HG03439 (cell line): ENCODE data around the gene LDB2.

Experiments
- ATAC-seq: cut with Tn5 transposase; IDR thresholded peaks from one replicate; pipeline ENCODE4 v1.9.1; 2021; ENCODE audit warnings: mild to moderate bottlenecking, moderate library complexity; ENCODE audit not compliant: unreplicated experiment

Gene LDB2

GRCh38 chr4:16760617-16761363 is 137.7 kb downstream of the LDB2 start:
- ATAC-seq = no peak

GRCh38 chr4:16759931-16760582 is 138.4 kb downstream of the LDB2 start:
- no peak for ATAC-seq

- no peak for ATAC-seq
These were observed 139.6 kb downstream of the LDB2 start for GRCh38 chr4:16758816-16759215.

- no peak for ATAC-seq
These were observed 140.2 kb downstream of the LDB2 start for GRCh38 chr4:16758255-16758654.

- no peak for ATAC-seq
These were observed 141.3 kb downstream of the LDB2 start for GRCh38 chr4:16757080-16757521.

GRCh38 chr4:16754104-16754503 is 144.3 kb downstream of the LDB2 start:
- ATAC-seq = no peak

- no peak for ATAC-seq
These were observed 146.3 kb downstream of the LDB2 start for GRCh38 chr4:16752150-16752549.

GRCh38 chr4:16750882-16751642 is 147.4 kb downstream of the LDB2 start:
- ATAC-seq = no peak

GRCh38 chr4:16750216-16750615 is 148.2 kb downstream of the LDB2 start:
- ATAC-seq = no peak

GRCh38 chr4:16745887-16746286 is 152.6 kb downstream of the LDB2 start:
- ATAC-seq = no peak

- no peak for ATAC-seq
These were observed 153.3 kb downstream of the LDB2 start for GRCh38 chr4:16745009-16745635.

GRCh38 chr4:16741287-16741686 is 157.2 kb downstream of the LDB2 start:
- no peak for ATAC-seq

GRCh38 chr4:16739997-16740624 is 158.3 kb downstream of the LDB2 start:
- no peak for ATAC-seq

- no peak for ATAC-seq
These were observed 159.9 kb downstream of the LDB2 start for GRCh38 chr4:16738558-16738957.

- no peak for ATAC-seq
These were observed 164.9 kb downstream of the LDB2 start for GRCh38 chr4:16733509-16733908.

GRCh38 chr4:16732741-16733140 is 165.7 kb downstream of the LDB2 start:
- no peak for ATAC-seq

- ATAC-seq = no peak
These were observed 166.6 kb downstream of the LDB2 start for GRCh38 chr4:16731776-16732380.

- ATAC-seq = no peak
These were observed 167.8 kb downstream of the LDB2 start for GRCh38 chr4:16730522-16731205.

- no peak for ATAC-seq
These were observed 169.1 kb downstream of the LDB2 start for GRCh38 chr4:16729336-16729735.

- ATAC-seq = no peak
These were observed 169.6 kb downstream of the LDB2 start for GRCh38 chr4:16728849-16729248.
